RKO (cell line): ENCODE data around the gene ACSL6.

ENCODE experiments used
- DNase-seq: peaks from one replicate; pipeline ENCODE4 v3.0.0-alpha.2; 2016; ENCODE audit warnings: low spot score

Gene ACSL6

GRCh38 chr5:131999441-132000240 lies 11.8 kb downstream of the ACSL6 start:
- DNase-seq, result no peak

- DNase-seq, result no peak
Observed at GRCh38 chr5:131999041-131999440, 12.4 kb downstream of the ACSL6 start.

GRCh38 chr5:131998431-131999040 lies 12.9 kb downstream of the ACSL6 start:
- DNase-seq, result no peak

GRCh38 chr5:131997727-131998117 lies 13.7 kb downstream of the ACSL6 start:
- DNase-seq, result no peak

GRCh38 chr5:131997026-131997726 lies 14.3 kb downstream of the ACSL6 start:
- no peak for DNase-seq

- DNase-seq, result no peak
Observed at GRCh38 chr5:131996210-131997025, 15.0 kb downstream of the ACSL6 start.

GRCh38 chr5:131994533-131995226 lies 16.8 kb downstream of the ACSL6 start:
- DNase-seq, result no peak

GRCh38 chr5:131994090-131994489 lies 17.4 kb downstream of the ACSL6 start:
- DNase-seq, result no peak

GRCh38 chr5:131993676-131994075 lies 17.8 kb downstream of the ACSL6 start:
- DNase-seq, result no peak

- no peak for DNase-seq
Observed at GRCh38 chr5:131992370-131992769, 19.1 kb downstream of the ACSL6 start.

GRCh38 chr5:131991593-131992324 lies 19.7 kb downstream of the ACSL6 start:
- DNase-seq, result no peak

GRCh38 chr5:131990716-131991115 lies 20.7 kb downstream of the ACSL6 start:
- DNase-seq, result no peak

GRCh38 chr5:131988601-131989000 lies 22.9 kb downstream of the ACSL6 start:
- no peak for DNase-seq

GRCh38 chr5:131987251-131987650 lies 24.2 kb downstream of the ACSL6 start:
- no peak for DNase-seq

GRCh38 chr5:131986161-131986912 lies 25.1 kb downstream of the ACSL6 start:
- no peak for DNase-seq

GRCh38 chr5:131984956-131985665 lies 26.3 kb downstream of the ACSL6 start:
- DNase-seq, result no peak

- no peak for DNase-seq
Observed at GRCh38 chr5:131983244-131983771, 28.1 kb downstream of the ACSL6 start.

GRCh38 chr5:131981516-131981915 lies 29.9 kb downstream of the ACSL6 start:
- no peak for DNase-seq

GRCh38 chr5:131980696-131981095 lies 30.8 kb downstream of the ACSL6 start:
- DNase-seq, result no peak
